Stimulated activated CD4-positive, alpha-beta T cell treated with anti-CD3 and anti-CD28 coated beads, Interleukin-4, amount 100 ng/mL, for 24 hours (primary cell): ENCODE data around the gene RRP1B.
A peak's percentile ranks its signal among the peaks of the same experiment; 100 is the strongest.
"Not testable (repeated sequence)": the region's sequence is repeated elsewhere in the genome, so short reads cannot be mapped to it uniquely, and the experiment has no call there.

ENCODE experiments used
- DNase-seq: peaks from one replicate; pipeline ENCODE4 v3.0.0-alpha.2; 2020

Gene RRP1B

DNA sequence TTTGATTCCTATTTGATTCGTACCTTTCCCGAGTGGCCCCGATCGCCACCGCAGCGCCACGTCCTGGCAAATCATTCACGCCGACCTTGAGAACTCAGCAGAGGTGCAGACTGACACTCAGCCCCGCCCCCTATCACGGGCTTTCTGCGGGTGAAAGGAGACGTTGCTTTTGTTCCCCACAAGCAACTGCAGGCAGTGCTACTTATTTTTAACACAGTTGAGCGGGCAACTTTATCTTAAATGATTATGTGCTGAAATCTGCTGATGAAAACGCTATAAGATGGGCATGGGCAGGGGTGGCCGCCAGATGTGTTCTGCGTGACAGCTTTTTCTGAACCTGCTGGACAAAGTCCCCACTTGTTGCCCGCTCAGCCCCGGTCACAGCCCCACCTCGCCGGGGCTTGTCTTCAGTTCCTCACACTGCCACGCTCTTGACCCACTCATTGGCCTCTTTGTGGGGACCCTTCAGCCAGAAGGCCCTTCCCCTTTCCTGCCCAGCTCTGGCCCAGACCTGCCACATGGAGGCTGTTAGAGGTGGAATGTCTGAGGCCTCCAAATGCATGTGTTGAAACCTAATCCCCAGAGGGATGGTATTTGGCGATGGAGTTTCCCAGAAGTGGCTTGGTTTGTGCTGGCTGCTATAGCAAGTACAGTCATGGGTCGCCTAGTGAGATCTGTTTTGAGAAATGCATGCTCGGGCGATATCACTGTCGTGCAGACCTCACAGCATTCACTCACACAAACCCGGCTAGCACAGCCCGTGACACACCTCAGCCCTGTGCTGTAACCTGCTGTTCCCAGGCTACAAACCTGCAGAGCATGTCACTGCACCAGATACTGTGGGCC, 43.9 kb downstream of the RRP1B start:
- DNase-seq: no peak

DNA sequence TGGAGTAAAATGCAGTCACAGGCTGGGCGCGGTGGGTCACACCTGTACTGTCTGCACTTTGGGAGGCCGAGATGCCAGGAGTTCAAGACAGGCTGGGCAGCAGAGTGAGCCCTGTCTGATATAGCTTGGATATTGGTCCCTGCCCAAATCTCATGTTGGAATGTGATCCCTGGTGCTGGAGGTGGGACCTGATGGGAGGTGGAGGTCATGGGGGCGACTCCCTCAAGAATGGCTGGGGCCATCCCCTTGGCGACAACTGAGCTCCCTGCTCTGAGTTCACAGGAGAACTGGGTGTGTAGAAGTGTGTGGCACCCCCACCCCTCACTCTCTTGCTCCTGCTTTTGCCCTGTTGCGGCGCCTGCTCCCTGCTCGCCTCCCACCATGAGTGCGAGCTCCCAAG, 48.1 kb downstream of the RRP1B start:
- DNase-seq: no peak

DNA sequence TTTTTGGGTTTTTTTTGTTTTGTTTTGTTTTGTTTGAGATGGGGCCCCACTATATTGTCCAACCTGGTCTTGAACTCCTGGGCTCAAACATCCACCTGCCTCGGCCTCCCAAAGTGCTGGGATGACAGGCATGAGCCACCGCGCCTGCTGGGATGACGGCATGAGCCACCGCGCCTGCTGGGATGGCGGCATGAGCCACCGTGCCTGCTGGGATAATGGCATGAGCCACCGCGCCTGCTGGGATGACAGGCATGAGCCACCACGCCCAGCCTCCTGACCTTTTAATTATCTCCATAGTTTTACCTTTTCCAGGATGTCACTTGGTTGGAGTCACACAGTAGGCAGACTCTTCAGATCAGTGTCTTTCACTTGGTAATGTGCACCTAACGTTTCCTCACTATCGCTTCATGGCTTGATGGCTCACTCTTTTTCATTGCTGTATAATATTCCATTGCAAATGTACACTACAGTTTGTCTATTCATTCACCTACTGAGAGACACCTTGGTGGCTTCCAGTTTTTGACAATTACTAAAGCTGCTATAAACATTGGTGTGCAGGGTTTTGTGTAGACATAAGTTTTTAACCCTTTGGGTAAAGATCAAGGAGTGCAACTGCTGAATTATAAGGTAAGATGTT, 49.5 kb downstream of the RRP1B start:
- DNase-seq: no peak

DNA sequence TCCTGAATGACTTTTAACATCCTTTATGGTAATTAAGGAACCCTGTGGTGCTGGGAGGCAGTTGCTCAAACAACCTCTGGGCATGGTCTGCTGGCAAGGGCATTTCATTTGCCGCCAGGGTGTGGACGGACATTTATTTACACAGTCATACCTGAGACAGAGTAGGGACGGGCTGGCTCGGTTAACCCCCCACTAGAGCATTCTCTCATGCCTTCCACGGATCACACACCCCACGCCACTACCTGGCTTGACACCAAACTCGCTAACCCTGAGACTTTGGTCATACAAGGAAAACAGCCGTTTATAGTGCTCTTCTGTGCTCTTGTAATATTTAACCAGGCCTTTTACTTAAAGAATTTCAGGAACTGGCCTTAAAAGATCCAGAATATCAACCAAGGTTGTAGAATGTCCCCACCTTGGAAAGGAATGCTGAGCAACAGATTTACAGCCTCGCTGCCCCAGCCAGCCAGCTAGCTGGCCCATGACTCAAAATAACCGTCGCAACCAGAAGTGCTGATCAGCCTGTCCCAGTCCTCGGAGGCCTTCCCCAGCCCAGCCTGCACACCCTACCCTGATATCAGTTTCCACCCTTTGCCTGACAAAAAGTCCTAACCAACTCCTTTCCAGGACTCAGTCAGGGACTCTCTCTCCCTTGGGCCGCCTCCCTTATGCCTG, 53.0 kb downstream of the RRP1B start:
- no peak for DNase-seq

DNA sequence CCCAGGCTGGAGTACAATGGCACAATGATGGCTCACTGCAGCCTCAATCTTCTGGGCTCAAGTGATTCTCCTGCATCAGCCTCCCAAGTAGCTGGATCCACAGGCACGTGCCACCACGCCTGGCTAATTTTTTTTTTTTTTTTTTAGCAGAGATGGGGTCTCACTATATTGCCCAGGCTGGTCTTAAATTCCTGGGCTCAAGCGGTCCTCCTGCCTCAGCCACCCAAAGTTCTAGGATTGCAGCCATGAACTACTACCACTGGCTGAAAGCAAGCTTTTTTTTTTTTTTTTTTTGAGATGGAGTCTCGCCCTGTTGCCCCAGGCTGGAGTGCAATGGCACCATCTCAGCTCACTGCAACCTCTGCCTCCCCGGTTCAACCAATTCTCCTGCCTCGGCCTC, 53.8 kb downstream of the RRP1B start:
- not testable (repeated sequence) for DNase-seq

DNA sequence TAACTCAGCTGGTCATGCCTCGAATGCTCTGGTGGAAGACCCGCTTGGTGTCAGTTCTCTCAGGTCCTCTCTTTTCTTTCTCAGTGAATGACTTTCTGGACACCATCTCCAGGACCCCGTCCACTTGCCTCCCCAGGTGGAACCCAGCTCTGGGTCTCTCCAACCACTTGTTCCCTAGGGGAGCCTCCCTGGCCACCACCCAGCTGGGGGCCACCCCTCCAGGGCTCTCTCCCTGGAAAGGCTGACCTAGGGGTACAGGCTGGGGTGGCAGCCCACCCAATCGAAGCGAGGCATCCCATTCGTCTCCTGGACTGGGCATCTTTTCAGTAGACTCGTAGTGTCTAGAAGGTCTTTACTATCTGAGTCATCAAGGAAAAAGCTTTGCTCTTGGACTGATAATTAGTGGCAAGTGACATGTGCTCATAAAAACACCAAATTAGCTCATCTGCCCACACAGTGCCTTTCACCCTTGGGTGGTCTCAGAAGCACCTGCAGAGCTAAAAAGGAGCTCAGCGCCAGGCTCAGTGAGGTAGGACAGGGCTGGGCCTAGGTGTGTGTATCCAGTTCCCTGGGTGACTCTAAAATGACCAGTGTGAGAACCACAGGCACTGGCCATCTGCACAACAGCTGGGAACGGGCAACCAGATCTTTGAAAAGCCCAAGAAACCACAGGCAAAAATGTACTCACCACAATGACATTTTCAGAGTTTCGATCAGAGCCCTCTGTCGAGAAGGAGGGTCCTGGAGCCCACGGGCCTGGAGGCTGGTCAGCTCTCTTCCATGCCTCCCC, 57.2 kb downstream of the RRP1B start:
- DNase-seq: no peak

DNA sequence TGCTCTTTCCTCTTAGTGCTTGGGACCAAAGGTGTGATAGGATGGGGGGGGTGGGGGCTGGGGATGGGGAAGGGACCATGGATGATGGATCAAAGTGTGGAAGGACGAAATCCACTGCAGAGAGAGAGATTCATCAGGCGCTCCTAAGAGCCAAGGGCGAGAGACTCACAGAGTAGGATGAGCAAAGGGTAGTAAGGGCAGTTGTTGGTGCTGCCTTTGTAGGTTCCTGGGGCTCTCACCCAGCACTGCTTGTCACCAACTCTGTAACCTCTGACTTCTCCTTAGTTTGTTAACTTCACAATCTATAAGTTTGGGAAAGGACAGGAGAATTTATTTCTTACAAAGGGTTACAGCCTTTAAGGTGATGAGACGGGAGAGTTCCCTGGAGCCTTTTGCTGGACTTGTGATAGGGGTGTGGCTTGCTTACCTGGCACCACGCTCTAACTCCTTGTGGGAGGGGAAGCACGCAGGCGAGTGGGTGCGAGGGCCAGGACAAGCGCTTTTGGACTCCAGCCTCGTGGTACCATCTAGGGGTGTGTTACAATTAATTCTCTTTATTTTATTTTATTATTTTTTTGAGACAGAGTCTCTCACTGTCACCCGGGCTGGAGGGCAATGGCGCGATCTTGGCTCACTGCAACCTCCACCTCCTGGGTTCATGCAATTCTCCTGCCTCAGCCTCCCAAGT, 58.0 kb downstream of the RRP1B start:
- DNase-seq: no peak

DNA sequence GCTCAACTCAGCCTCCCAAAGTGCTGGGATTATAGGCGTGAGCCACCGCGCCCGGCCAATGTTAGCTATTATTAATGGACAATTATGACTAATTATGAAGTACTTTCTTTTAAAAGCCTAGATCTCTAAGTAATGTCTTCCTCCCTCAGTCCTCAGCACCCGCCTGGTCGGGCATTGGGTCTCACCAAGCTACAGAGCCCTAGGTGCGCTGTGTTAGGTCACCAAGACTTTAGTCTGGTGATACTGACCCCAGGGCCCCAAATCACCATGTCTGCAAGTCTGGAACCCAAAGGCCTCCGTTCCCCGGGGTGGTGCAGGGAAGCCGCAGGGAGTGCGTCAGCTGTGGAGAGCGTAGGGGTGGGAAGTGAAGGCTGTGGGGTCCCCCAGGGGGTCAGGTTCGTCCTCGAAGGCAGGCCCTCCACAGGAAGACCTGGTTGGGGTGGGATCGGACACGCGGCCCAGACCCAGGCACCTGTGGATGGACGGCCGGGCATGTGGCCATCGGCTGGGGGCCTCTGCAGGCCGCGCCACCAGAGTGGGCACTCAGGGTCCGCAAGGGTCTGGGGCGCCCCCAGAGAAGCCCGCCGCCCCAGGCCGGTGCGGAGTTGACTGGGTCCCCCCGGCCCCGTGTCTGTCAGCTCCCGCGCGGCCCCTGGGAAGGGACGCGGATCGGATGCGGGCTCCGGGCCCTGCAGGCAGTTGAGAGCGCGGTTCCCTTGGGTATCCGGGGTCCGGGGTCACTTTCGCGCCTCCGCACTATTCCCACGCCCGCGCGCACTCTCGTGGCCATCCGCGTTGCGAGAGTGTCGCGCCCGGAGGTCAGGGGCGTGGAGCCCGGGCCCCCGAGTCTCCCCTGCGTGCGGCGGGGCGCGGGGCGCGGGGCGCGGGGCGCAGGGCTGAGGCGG, 58.9 kb downstream of the RRP1B start:
- DNase-seq: no peak

DNA sequence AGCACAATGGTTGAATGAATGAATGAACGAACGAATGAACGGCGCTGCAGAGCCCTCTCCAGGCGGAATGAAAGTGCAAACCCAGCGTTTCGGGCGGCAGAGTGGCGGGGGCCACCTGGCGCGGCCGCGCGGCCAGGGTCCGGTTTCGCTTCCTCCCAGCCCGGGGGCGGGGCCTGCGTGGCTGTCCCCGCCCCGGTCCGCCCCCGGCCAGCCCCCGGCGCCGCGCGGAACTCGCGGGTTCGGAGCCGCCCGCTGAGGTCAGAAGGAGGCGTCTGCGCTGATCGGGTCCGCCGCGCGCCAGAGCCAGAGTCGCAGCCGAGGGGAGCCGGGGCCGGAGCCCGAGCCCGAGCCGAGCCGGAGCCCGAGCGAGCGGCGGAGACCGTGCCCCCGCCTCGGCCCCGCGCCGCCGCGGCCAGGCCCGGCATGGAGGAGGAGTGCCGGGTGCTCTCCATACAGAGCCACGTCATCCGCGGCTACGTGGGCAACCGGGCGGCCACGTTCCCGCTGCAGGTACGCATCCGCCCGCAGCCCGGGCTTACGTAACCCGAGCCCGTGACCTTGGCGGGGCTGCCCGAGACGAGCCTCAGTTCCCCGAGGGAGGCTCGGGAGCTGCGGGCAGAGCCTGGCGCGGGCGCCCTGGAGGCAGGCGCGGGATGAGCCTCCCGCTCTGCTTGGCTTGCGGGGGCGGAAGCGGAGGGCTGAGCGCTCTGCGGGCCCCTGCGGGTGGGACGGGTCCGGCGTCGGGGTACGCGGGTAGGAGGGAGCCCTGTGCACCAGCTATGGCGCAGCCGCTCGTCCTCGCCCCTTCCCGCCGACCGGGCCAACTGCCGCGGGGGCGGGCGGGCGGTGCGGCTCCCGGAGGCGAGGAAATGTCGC, 59.8 kb downstream of the RRP1B start, which contains the start of gene PDXK:
PDXK (plus strand) TSS at position 258 of the 876 bp plus-strand sequence; CDS start at position 424, 166 bp downstream.
- peak; percentile 71 for DNase-seq

DNA sequence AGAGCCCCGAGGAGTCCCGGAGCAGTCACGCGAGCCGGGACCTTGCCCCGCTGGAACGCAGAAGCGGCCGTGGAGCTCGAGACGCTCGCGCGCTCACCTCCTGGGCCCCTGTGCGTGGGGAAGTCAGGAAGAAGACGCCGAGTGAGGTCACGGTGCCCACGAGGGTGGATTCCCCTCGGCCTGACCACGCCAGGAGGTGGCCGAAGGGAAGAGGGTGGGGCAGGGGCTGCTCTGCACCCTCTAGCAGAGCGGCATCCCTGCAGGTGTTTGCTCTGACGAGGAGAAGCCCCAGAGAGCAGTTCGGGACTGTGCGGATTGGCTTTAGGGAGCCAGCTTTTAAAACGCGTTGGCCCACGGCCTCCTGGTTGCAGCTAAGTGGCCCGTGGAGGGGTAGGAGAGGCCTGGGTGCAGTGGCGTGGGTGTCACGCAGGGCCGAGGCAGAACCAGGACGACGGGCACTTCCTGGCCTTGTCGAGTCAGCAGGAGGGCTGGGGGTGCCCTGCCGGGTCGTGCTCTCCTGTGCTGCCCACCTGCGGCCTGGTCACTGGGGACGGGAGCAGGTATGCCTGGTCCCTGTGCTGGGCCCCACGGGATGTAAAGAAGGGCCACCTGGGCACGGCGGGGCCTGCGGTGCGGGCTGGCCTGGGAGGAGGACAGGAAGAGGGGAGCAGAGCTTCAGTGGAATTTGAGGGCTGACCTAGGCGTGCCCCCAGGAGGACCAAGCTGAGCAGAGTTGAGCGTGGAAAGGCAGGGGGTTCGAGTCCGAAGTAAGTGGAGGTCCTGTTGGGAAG, 60.6 kb downstream of the RRP1B start:
- DNase-seq: no peak

DNA sequence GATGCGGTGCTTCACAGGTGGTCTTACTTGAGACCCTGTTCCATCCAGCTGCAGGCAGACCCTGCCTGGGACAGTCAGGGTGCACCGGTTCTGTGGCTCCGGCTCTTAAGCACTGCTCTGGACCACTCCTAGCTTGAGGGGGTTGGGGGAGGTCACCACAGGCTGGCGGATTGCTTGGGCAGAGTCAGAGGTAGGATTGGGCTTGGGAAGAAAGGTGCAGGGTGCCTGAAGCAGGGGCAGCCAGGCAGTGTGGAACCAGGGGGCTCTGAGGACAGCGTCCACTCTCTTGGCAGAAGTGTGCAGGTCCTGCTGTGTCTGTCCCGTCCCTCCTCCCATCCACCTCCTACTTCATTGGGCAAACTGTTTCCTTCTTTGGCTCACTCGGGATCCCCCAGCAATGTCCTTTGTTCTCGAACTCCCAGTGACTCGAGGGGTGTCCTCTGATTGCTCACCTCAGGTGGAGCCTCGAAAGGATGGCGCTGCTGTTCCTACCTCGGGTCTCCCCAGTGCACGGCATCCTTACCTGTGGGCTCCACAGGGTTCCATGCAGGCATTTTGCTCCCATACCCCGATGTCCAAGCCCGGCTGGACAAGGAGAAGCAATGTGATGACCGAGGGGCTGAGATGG, 61.3 kb downstream of the RRP1B start:
- no peak for DNase-seq

DNA sequence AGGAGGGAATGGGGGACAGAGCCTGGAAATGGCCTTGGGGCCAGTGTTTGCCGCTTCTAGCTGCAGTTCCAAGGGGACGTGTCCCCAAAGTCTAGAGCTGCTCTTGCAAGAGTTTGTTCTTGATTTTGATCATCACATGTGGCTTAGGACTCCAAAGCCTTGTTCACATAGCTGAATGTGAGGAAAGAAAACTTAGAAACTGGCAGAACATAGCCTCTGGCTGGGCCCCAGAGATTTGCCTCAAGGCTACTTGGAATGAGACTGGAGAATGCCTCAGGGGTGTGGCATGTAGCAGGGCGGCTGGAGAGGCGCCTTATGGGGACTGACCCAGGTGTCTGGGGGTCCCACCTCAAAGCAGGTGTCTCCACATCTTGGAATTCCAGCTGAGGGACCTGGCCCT, 61.8 kb downstream of the RRP1B start:
- no peak for DNase-seq

DNA sequence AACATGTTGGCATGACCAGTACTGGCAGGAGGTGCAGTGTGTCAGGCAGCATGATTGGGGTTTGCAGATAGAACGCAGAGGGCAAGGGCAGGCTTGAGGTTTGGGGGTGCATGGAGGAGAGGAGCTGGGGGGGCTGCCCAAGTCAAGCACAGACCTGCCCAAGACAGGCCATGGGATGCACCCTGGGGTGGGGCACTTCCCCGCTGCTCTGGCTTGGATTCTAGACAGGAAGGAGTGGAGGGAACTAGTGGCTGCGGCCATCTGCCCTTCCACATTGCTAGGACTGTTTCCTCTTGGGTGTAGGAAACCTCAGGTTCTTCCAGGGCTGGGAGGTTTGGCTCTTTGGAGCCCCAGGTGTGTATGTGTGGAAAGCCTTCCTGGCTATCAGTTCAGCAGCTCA, 62.6 kb downstream of the RRP1B start:
- no peak for DNase-seq

DNA sequence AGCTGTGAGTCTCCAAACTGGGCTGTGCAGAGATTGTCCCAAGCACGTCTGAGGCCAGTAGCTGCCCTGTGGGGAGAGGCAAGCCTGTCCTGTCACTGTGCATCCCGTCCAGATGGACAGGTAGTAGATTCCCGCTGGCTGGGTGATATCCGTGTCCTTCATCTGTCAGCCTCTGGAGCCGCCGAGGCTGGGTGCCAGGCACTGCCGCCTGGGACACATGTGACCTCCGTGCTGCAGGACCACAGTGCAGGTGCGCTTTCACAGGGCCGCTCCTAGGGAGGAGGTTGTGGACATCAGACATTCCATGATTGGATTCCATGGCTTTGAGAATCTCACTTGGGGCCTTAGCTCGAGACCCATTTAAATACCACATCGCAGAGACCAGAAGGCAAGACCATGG, 64.3 kb downstream of the RRP1B start:
- no peak for DNase-seq

DNA sequence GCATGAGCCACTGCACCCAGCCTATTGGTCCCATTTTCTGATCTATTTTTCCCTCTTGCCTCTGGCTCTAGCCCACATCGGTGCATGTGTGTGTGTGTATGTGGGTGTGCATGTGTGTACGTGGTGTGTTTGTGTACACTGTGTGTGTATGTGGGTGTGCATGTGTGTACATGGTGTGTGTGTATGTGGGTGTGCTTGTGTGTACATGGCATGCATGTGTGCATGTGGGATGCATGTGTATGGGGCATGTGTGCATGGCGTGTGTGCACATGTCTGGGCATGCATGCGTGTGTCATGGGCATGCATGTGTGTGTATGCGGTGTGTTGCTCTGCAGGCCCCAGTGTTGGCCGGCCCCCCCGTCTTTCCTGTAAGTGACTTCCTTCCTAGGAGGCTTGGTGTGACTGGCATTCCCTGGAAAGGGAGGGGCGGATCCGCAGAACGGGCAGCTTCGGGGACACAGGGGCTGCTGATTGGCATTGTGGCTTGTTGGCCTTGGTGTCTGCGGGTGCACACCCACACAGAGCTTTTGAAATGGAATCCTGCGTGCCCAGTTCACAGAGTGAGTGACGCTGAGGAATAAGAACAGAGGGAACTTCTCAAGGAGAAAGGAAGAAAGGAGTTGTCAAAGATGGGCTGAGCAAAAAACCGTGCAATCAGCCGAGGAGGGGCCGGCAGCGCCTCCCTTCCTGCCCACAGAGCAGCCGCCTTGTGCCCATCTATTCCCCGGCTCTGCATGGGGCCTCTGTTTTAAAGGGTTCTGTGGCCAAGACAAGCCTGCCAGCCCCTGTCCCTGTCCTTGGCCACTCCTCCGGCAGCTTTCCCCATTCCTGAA, 67.5 kb downstream of the RRP1B start:
- DNase-seq: no peak

DNA sequence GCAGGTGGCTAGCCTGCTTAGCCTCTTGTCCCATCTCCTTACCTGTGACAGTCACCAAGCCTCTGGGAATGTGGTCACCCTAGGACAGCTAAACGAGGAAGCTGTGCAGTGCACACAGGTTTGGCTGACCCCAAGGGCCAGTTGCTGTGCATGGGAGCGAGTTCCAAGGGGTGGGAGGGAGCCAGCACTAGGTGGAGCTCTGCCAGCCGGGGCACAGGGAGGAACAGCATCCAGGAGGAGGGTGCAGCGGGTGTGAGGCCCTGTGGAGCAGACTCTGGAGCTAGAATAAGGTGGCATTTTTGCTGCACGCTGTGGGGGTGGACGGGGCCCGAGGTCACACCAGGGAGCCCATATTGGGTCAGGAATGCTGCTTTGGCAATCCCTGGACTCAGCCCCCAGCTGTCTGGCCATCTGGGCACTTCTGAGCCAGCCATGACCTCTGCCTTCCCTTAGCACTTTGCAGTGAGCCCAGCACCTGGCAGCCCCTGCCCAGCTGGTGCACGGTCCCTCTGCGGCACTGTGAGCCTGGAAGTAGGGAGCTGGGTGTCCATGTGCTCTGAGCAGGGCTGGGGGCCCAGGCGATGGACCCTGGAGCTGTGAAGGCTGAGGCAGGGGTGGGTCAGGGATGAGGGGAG, 68.3 kb downstream of the RRP1B start:
- DNase-seq: no peak

DNA sequence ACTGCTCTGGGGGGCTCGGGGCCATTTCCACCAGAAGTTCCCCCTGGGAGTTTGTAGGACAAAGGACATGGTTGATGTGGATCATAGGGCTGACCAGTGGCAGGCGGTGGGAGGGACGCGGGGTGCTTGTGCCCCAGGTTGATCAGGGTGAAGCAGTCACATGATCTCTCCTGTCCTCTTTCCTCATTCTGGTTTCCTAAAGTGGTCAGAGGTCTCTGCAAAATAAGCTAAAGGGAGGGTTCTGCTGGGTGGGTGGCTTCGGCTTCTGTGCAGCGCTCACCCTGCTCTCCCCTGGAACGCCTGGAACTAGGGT, 68.8 kb downstream of the RRP1B start:
- DNase-seq: no peak
